ENCODE measurements around the gene SART3.

DNA sequence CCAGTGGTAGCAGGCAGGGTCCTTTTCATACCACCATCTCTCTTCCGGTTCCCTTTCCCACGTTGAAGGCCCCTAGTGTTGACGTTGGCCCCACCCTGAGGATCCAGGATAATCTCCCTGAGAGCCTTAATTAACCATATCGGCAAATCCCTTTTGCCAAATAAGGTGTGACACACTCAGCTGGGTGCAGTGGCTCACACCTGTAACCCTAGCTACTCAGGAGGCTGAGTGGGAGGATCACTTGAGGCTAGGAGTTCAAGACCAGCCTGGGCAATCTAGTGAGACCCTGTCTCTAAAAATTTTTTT lies 39.7 kb upstream of the SART3 start:
- TF ChIP-seq, protein P1, sequence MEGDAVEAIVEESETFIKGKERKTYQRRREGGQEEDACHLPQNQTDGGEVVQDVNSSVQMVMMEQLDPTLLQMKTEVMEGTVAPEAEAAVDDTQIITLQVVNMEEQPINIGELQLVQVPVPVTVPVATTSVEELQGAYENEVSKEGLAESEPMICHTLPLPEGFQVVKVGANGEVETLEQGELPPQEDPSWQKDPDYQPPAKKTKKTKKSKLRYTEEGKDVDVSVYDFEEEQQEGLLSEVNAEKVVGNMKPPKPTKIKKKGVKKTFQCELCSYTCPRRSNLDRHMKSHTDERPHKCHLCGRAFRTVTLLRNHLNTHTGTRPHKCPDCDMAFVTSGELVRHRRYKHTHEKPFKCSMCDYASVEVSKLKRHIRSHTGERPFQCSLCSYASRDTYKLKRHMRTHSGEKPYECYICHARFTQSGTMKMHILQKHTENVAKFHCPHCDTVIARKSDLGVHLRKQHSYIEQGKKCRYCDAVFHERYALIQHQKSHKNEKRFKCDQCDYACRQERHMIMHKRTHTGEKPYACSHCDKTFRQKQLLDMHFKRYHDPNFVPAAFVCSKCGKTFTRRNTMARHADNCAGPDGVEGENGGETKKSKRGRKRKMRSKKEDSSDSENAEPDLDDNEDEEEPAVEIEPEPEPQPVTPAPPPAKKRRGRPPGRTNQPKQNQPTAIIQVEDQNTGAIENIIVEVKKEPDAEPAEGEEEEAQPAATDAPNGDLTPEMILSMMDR (IDR thresholded peaks at IDR 0.05): no peak
- TF ChIP-seq POLR2A (IDR thresholded peaks at IDR 0.05) (no peak), EP300 (IDR thresholded peaks at IDR 0.05) (no peak)
